HG03175 (cell line): ENCODE data around the gene TMEM63B.
"Not testable (repeated sequence)": the region's sequence is repeated elsewhere in the genome, so short reads cannot be mapped to it uniquely, and the experiment has no call there.

Source experiments
- ATAC-seq: cut with Tn5 transposase; IDR thresholded peaks from one replicate; pipeline ENCODE4 v1.9.1; 2021; ENCODE audit warnings: mild to moderate bottlenecking, moderate library complexity; ENCODE audit not compliant: unreplicated experiment

The TMEM63B gene

GRCh38 chr6:44139351-44139743 lies 12.0 kb downstream of the TMEM63B start:
- no peak for ATAC-seq

DNA sequence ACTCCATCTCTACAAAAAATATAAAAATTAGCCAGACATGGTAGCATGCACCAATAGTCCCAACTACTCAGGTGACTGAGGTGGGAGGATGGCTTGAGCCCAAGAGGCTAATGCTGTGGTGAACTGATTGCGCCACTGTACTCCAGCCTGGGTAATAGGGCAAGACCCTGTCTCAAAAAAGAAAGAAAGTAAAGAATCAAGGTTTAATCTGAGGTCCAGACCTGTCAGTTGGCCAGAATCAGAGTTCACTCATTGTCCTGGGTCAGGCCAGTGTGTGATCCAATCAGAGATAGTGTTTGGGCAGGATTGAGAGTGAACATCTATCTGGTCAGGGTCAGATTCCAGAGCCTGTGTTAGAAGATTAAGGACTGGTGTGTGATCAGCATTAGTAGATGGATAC lies 15.5 kb downstream of the TMEM63B start:
- ATAC-seq = no peak

GRCh38 chr6:44143731-44144130 lies 16.4 kb downstream of the TMEM63B start:
- ATAC-seq = no peak

- not testable (repeated sequence) for ATAC-seq
These were observed 17.2 kb downstream of the TMEM63B start for GRCh38 chr6:44144536-44144935.

DNA sequence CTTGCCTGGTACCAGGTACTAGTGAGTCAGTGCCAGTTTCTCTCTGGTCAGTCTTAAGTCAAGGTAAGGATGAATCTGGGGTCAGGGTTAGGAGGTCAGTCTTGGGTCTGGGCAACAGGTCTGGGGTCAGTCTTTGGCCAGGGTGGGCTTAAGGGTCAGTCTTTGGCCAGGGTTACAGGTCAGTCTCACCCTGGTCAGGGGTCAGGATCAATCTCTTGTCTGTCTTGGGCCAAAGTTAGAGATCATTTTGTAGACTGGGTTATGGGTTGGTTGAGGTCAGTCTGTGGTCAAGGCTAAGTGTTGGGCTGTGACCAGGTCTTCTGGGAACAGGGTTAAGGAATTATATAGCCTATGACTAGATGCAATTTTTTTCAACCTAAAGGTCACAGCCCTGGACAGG lies 18.5 kb downstream of the TMEM63B start:
- no peak for ATAC-seq

- no peak for ATAC-seq
These were observed 19.3 kb downstream of the TMEM63B start for GRCh38 chr6:44146685-44147084.

DNA sequence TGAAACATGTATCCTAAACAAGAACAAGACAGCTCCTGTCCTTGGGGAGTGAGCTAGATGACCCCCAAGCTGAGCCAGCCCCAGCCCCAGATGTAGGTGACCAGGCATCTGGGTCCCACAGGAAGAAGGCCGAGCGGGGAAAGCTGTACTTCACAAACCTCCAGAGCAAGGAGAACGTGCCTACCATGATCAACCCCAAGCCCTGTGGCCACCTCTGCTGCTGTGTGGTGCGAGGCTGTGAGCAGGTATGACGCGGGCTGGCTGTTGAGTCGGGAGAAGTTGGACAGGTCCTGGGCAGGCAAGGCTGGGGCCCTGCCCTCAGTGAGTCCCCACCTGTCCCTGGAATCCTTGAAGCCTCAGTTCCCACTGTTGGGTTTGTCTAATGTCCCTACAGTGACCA lies 19.9 kb downstream of the TMEM63B start:
- ATAC-seq = no peak

- no peak for ATAC-seq
These were observed 21.0 kb downstream of the TMEM63B start for GRCh38 chr6:44148306-44148705.

DNA sequence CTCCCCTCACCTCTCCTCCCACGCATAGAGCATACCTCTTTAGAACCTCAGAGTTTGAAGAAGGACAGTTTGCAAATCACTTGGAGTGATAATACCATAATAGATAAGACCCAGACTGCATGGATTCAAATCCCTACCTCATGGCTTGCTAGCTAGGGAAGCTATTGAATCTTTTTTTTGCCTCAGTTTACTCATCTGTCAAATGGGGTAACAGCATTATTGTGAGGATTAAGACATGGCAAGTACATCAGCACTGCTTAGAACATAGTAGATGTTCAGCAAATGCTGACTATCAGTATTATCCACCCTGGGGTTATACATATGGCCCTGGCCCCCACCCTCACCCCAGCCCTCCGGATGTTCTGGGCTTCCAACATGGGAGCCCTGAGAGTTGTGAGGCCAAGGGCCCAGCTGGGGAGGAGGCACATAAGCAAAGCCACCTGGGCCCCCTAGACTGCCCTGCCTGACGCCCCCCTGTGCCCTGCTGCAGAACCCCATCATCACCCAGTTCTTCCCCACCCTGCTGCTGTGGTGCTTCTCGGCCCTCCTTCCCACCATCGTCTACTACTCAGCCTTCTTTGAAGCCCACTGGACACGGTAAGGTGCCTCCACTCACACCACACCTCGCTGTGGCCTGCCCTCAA lies 22.1 kb downstream of the TMEM63B start:
- no peak for ATAC-seq

DNA sequence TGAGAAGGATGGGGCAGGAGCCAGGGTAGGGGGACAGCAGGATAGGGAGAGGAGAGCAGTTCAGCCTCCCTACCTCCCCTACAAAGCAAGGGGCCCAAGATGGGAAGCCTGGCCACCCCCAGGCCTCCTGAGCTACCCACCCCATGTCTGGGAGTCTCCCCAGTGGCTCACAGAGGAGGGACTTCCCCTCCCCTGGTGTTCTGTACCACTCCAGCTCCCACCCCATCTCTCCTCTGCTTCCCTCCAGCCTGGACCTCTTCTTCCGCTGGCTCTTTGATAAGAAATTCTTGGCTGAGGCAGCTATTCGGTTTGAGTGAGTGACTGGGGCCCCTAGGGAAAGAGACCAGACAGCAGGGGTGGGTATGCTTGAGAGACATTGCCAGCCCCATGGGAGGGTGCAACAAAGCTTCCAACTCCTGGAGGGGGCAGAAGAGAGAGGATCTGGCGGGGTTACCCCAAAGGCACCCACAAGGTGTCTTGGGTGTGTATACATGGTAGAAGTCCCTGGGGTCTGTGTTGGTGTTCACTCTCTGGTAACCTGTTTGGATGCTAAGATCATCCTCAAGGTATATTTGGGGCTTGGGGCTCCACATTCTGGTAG lies 23.1 kb downstream of the TMEM63B start:
- no peak for ATAC-seq

DNA sequence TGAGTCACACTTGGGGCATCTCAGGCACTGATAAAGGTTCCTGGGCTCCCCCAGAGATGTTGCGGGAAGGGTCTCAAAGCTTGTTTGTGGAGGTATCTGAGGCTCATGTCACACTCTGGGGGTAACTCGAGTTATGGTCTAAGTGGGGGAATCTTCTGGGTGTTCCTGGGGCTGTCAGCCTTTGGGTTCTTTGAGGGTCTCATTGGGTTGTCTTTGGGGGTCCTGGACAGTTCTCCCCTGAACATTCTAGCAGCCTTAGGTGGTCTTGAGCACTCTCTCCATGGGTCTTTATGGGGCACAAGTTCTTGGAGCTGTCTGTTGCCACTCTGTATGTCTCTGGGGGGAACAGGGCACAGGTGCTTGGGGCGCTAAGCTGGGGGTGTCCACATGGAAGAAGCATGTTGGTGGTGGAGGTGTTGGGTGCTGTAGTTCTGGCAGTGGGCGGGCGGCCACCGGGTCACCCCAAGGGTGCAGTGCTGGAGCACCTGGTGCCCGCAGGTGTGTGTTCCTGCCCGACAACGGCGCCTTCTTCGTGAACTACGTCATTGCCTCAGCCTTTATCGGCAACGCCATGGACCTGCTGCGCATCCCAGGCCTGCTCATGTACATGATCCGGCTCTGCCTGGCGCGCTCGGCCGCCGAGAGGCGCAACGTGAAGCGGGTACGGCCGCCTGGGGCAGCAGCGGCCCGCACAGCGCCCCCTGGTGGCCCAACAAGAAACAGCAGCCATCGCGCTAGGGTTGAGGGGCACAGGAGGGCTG lies 24.2 kb downstream of the TMEM63B start:
- ATAC-seq = peak; percentile 81

- no peak for ATAC-seq
These were observed 24.7 kb downstream of the TMEM63B start for GRCh38 chr6:44152109-44152461.

DNA sequence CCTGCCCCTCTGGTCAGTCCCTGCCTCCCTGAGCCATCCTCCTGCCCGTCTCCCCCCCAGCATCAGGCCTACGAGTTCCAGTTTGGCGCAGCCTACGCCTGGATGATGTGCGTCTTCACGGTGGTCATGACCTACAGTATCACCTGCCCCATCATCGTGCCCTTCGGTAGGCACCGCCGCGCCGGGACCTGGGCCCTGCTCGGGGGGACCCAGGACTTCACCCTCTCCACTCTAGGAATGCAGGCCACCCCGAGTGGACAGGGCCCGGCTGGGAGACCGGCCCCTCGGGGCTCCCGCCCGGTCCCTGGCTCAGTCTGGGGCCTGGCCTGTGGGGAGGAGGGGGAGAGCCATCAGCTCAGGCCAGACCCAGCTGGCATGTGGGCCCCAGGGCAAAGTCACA lies 25.2 kb downstream of the TMEM63B start:
- ATAC-seq = no peak

GRCh38 chr6:44154067-44154466 lies 26.7 kb downstream of the TMEM63B start:
- ATAC-seq = no peak

- ATAC-seq = no peak
These were observed 29.3 kb downstream of the TMEM63B start for GRCh38 chr6:44156494-44157151.

GRCh38 chr6:44157152-44157521 lies 29.8 kb downstream of the TMEM63B start:
- no peak for ATAC-seq

- ATAC-seq = no peak
These were observed 31.4 kb downstream of the TMEM63B start, which contains the start of gene CAPN11 for GRCh38 chr6:44158770-44159228. Gene CAPN11 (plus strand): TSS chr6:44158820. CDS start chr6:44158849, 29 bp downstream.

GRCh38 chr6:44161997-44162338 lies 34.6 kb downstream of the TMEM63B start:
- ATAC-seq = no peak

- ATAC-seq = no peak
These were observed 35.7 kb downstream of the TMEM63B start for GRCh38 chr6:44162876-44163625.

GRCh38 chr6:44166116-44166515 lies 38.8 kb downstream of the TMEM63B start:
- no peak for ATAC-seq

DNA sequence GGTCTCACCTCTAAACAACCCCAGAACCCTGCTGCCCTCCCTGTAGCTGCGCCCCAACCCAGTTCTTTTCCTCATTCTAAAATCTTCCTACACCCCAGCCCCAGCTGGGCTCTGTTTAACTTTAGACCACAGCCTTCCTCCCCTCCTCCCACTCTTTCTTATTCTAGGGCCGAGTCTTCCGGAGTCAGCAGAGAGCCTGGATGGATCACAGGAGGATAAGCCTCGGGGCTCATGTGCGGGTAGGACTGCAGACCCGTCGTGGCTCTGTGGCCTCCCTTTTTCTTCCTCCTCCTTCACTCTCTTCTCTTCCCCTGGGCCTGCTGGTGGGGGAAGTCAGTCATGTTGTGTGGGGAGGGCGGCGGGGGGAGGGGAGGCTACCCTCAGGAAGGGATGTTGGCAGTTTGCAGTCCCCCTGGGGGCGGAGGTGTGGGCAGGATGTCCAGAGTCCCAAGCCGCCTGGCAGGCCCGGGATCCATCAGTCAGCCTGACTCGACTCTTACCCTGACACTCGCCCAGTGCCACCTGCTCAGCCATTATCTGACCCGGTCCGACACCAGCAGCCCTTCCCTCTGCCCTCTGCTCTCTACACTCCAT lies 39.3 kb downstream of the TMEM63B start:
- no peak for ATAC-seq
